K562 (cell line): ENCODE results near the gene FUT6. TPM values are rescaled to one million over a fixed set of nuclear protein-coding genes. Genes with fewer than 3 reads are reported as not detected.

ENCODE experiments used
- ATAC-seq: fragments of 200-7000 bp; cut with Tn5 transposase; 3 replicates; pipeline ENCODE4 v1.9.1; 2020; ENCODE audit warnings: moderate library complexity
- BruUV-seq: library from RNA; stranded (reverse); fragments of 400-500 nt; replicated peaks from 2 replicates; lab custom pipeline; 2021; lab: Mats Ljungman, UMichigan
- CTCF ChIA-PET: fragments of 300-600 bp; formaldehyde crosslinking; extraction: SDS; loops from one replicate; lab custom pipeline; 2021; ENCODE audit warnings: low intra/inter-chr PET ratio; lab: Yijun Ruan, JAX
- POLR2A ChIA-PET: fragments of 300-600, 350-650 bp; sonication (Branson Sonifier 250); formaldehyde crosslinking; extraction: SDS; loops from one replicate; lab custom pipeline; 2021; ENCODE audit warnings: antibody characterized with exemption, inconsistent platforms; lab: Yijun Ruan, JAX
- DNase-seq, 4 experiments: peaks; one replicate each; pipeline versions ENCODE4 v3.0.0 to v3.0.0-alpha.2; 2011 to 2018; ENCODE audit warnings: low spot score in 3 of 4, mixed read lengths in 3 of 4; ENCODE audit errors: extremely low read depth in 1 of 4
- FAIRE-seq: peaks from 2 replicates; lab custom pipeline; 2011; peaks lifted over from hg19 to GRCh38; lab: Jason Lieb, UNC
- H2AFZ ChIP-seq: 2 replicates; pipeline ENCODE4 v1.6.0; 2011; ENCODE audit warnings: low read depth, low read length, control low read depth, inconsistent platforms
- H3K27ac ChIP-seq: fragments of 200-600 bp; 3 replicates; pipeline ENCODE4 v1.8.0; 2011; ENCODE audit warnings: low read depth, mild to moderate bottlenecking, control low read depth, inconsistent platforms, low read length, moderate library complexity, mixed read lengths; ENCODE audit errors: extremely low read depth
- H3K27me3 ChIP-seq, 2 experiments: fragments of 300-600 bp in 1 of 2; 2 replicates in 1 of 2; 3 replicates in 1 of 2; pipeline versions ENCODE4 v1.6.0 to v1.8.0; 2011; ENCODE audit warnings: inconsistent platforms in 2 of 2, low read length in 2 of 2, mild to moderate bottlenecking in 1 of 2, mixed read lengths in 1 of 2, moderate library complexity in 1 of 2; ENCODE audit not compliant: control insufficient read depth in 2 of 2, insufficient read depth in 2 of 2
- H3K36me3 ChIP-seq: fragments of 300-600 bp; 3 replicates; pipeline ENCODE4 v1.8.0; 2011; ENCODE audit warnings: mild to moderate bottlenecking, low read length, inconsistent platforms; ENCODE audit not compliant: control insufficient read depth, insufficient read depth
- H3K4me1 ChIP-seq, 2 experiments: fragments of 200-600 bp in 1 of 2; replicated peaks in 1 of 2; 2 replicates in 1 of 2; 3 replicates in 1 of 2; pipeline versions ENCODE4 v1.5.1 to v1.8.0; 2011; ENCODE audit warnings: inconsistent platforms in 2 of 2, low read length in 2 of 2, mild to moderate bottlenecking in 1 of 2, mixed read lengths in 1 of 2, moderate library complexity in 1 of 2; ENCODE audit not compliant: control insufficient read depth in 2 of 2, insufficient read depth in 2 of 2
- H3K4me2 ChIP-seq: 2 replicates; pipeline ENCODE4 v1.6.1; 2011; ENCODE audit warnings: low read length, control low read depth, inconsistent platforms, mixed read lengths; ENCODE audit not compliant: insufficient read depth
- H3K4me3 ChIP-seq: fragments of 200-600 bp; sonication (generic), shearing (Covaris generic); 2 replicates; pipeline ENCODE4 v1.5.1; 2016; ENCODE audit warnings: control low read depth, inconsistent platforms
- H3K79me2 ChIP-seq: fragments of 200-600 bp; 3 replicates; pipeline ENCODE4 v1.8.0; 2011; ENCODE audit warnings: low read length, inconsistent platforms; ENCODE audit not compliant: control insufficient read depth, insufficient read depth
- H3K9ac ChIP-seq, 2 experiments: 2 replicates each; pipeline versions ENCODE4 v1.6.0 to v1.6.1; 2011; ENCODE audit warnings: low read depth in 2 of 2, low read length in 2 of 2, control low read depth in 1 of 2, inconsistent platforms in 1 of 2, mild to moderate bottlenecking in 1 of 2, mixed read lengths in 1 of 2; ENCODE audit not compliant: insufficient read depth in 1 of 2
- H3K9me1 ChIP-seq: one replicate; pipeline ENCODE4 v1.6.0; 2011; ENCODE audit warnings: inconsistent platforms, mild to moderate bottlenecking, low read length, moderate library complexity; ENCODE audit not compliant: control insufficient read depth, insufficient read depth
- H3K9me3 ChIP-seq: replicated peaks from 2 replicates; pipeline ENCODE4 v1.5.1; 2011; ENCODE audit warnings: low read depth, low read length, inconsistent platforms; ENCODE audit not compliant: control insufficient read depth, insufficient read depth
- H4K20me1 ChIP-seq: replicated peaks from 2 replicates; pipeline ENCODE4 v1.6.1; 2011; ENCODE audit warnings: low read length, inconsistent platforms, mixed read lengths; ENCODE audit not compliant: control insufficient read depth, insufficient read depth
- ATF4 ChIP-seq: fragments of 450-650 bp; formaldehyde crosslinking; IDR thresholded peaks from 2 replicates; pipeline ENCODE4 v1.4.0; 2022; ENCODE audit warnings: mild to moderate bottlenecking, moderate library complexity
- BCOR ChIP-seq: fragments of 450-650 bp; IDR thresholded peaks from 2 replicates; pipeline ENCODE4 v1.6.1; 2016
- CBFA2T2 ChIP-seq: fragments of 450-650 bp; conservative IDR thresholded peaks from 2 replicates; pipeline ENCODE4 v1.6.1; 2017; ENCODE audit warnings: mild to moderate bottlenecking
- CBFA2T3 ChIP-seq: fragments of 450-650 bp; IDR thresholded peaks from 2 replicates; pipeline ENCODE4 v1.6.1; 2017
- CBX5 ChIP-seq: IDR thresholded peaks from 2 replicates; pipeline ENCODE4 v1.6.1; 2014; ENCODE audit warnings: low read depth, borderline replicate concordance
- EP400 ChIP-seq: fragments of 450-650 bp; IDR thresholded peaks from 2 replicates; pipeline ENCODE4 v1.6.1; 2017; ENCODE audit warnings: antibody characterized with exemption, mild to moderate bottlenecking, moderate library complexity
- HDAC8 ChIP-seq: fragments of 450-650 bp; IDR thresholded peaks from 2 replicates; pipeline ENCODE4 v1.6.1; 2016; ENCODE audit warnings: mild to moderate bottlenecking, missing genetic modification characterization, moderate library complexity, missing compliant biosample characterization
- HIVEP1 ChIP-seq: fragments of 250-450 bp; sonication (Bioruptor Pico); IDR thresholded peaks from 2 replicates; pipeline ENCODE4 v1.4.0; 2020; ENCODE audit warnings: mild to moderate bottlenecking
- MCM7 ChIP-seq, 2 experiments: fragments of 450-650 bp; IDR thresholded peaks; 2 replicates each; pipeline ENCODE4 v1.6.1; 2016 to 2018
- NBN ChIP-seq: fragments of 450-650 bp; IDR thresholded peaks from 2 replicates; pipeline ENCODE4 v1.6.1; 2016; ENCODE audit warnings: low read depth, mild to moderate bottlenecking
- NFXL1 ChIP-seq: fragments of 450-650 bp; formaldehyde crosslinking; IDR thresholded peaks from 2 replicates; pipeline ENCODE4 v1.4.0; 2021; ENCODE audit warnings: mild to moderate bottlenecking
- RFX1 ChIP-seq: fragments of 450-650 bp; IDR thresholded peaks from 2 replicates; pipeline ENCODE4 v1.6.1; 2016; ENCODE audit warnings: mild to moderate bottlenecking, moderate library complexity
- TAF1 ChIP-seq: IDR thresholded peaks from 2 replicates; pipeline ENCODE4 v1.6.1; 2011; ENCODE audit warnings: mild to moderate bottlenecking, low read length, moderate library complexity; ENCODE audit not compliant: insufficient read depth, control insufficient read depth, severe bottlenecking; ENCODE audit errors: extremely low read depth
- ZNF23 ChIP-seq: fragments of 250-450 bp; sonication (Bioruptor Pico); IDR thresholded peaks from 2 replicates; pipeline ENCODE4 v1.4.0; 2020; ENCODE audit warnings: mild to moderate bottlenecking
- ZNF507 ChIP-seq: conservative IDR thresholded peaks from 2 replicates; pipeline ENCODE4 v1.6.1; 2017; ENCODE audit warnings: missing genetic modification characterization, missing compliant biosample characterization
- ZNF57 ChIP-seq: fragments of 450-650 bp; formaldehyde crosslinking; IDR thresholded peaks from 2 replicates; pipeline ENCODE4 v1.4.0; 2020; ENCODE audit warnings: mild to moderate bottlenecking, moderate library complexity
- WGBS: fragments of 100-300 bp; shearing (Covaris generic); methylation state at CpG from one replicate; pipeline ENCODE4 v1.1.6; 2016; ENCODE audit warnings: low coverage, mixed read lengths; ENCODE audit not compliant: insufficient coverage; ENCODE audit errors: missing lambda C conversion rate; 5-methylcytosine and 5-hydroxymethylcytosine counted together
- in situ Hi-C: fragments of 300-500 bp; cut with MboI; formaldehyde crosslinking; loops from 4 replicates; pipeline ENCODE4 v1.15.0; 2018; ENCODE audit warnings: inconsistent platforms, mixed read lengths
- intact Hi-C: fragments of 100-400 bp; cut with micrococcal nuclease; formaldehyde crosslinking; loops from 2 replicates; pipeline ENCODE4 v1.14.2; 2022
- polyA plus RNA-seq, 8 experiments: library from polyadenylated mRNA; depleted of rRNA in 4 of 8; stranded (reverse) in 5 of 8; unstranded in 3 of 8; fragments of >200 nt; fragmentation: Nextera tagmentation in 2 of 8; fragmentation: Illumina TruSeq in 1 of 8; extraction: Ambion mirVana in 2 of 8; extraction: Trizol in 1 of 8; gene quantifications; 2 replicates each; pipeline versions ENCODE4 v1.2.1 to v1.2.3, GENCODE V29; 2011 to 2014; ENCODE audit warnings: inconsistent platforms in 1 of 8, missing spikeins in 1 of 8
- total RNA-seq, 7 experiments: library from RNA; depleted of rRNA in 6 of 7; stranded (reverse); fragments of >200 nt in 6 of 7; fragmentation: Illumina TruSeq in 2 of 7; extraction: Trizol in 2 of 7; gene quantifications; 2 replicates each; pipeline versions ENCODE4 v1.2.1 to v1.2.3, GENCODE V29; 2011 to 2021; ENCODE audit warnings: low replicate concordance in 1 of 7
- TF ChIP-seq, protein P1 (sequence below): fragments of 450-650 bp; IDR thresholded peaks from 2 replicates; pipeline ENCODE4 v1.7.0; 2016; ENCODE audit warnings: borderline replicate concordance

The FUT6 gene
- total and polyA plus RNA-seq, 9 of the 15 experiments (the other 6 are each of a cell fraction or from before 2014, with no cell fraction given) = 0.04 TPM; not detected in 8

GRCh38 chr19:5857203-5858081 lies 17.9 kb upstream of the FUT6 start:
- no peaks in the 10 kb centered on the region for H3K79me2 ChIP-seq
- no peak overlapping the region for H2AFZ ChIP-seq
- CTCF ChIA-PET = interaction anchor here (0.6 kb wide), 1 partner anchor 98 kb away, joined by 4 read pairs; no protein-coding TSS in a partner anchor
- H3K4me2 ChIP-seq = no peak overlapping the region
- H3K27me3 ChIP-seq = peaks cover 28 to 62% of the 10 kb centered on the region in 2 experiments
- no peaks in the 10 kb centered on the region; the same call in 1 of the 2 replicates for H4K20me1 ChIP-seq
- no TSS peak for BruUV-seq
- in situ Hi-C loops = no loop called here
- H3K4me1 ChIP-seq = no peaks in the 10 kb centered on the region; a peak in 1 of 5 replicates
- H3K27ac ChIP-seq = no peak overlapping the region
- intact Hi-C loops = no loop called here
- H3K9ac ChIP-seq = no peak overlapping the region
- H3K4me3 ChIP-seq = no peak overlapping the region
- no peak for DNase-seq
- no peak for ATAC-seq
- no peaks in the 10 kb centered on the region for H3K9me1 ChIP-seq
- no peaks in the 10 kb centered on the region for H3K9me3 ChIP-seq
- POLR2A ChIA-PET = interaction anchor here (0.7 kb wide), 1 partner anchor 17 kb away, joined by 3 read pairs; no protein-coding TSS in a partner anchor
- FAIRE-seq = no peak
- no peaks in the 10 kb centered on the region for H3K36me3 ChIP-seq
- WGBS = 20% methylated on average over 18 of the region's 18 CpGs
- TF ChIP-seq ZNF57 = peak; percentile 98
- no peak for TF ChIP-seq TAF1
- peak; percentile 66; the same call in 1 of the 2 replicates for TF ChIP-seq CBX5
- no peak for TF ChIP-seq HIVEP1
- no peak for TF ChIP-seq HDAC8 (tag)
- TF ChIP-seq ATF4 (CRISPR knock-in tag) = no peak
- no peak for TF ChIP-seq RFX1
- no peak for TF ChIP-seq CBFA2T3
- no peak for TF ChIP-seq EP400
- no peak for TF ChIP-seq ZNF23 (CRISPR knock-in tag)
- no peak for TF ChIP-seq NBN
- no peak for TF ChIP-seq MCM7 (IDR thresholded peaks at IDR 0.05)
- no peak for TF ChIP-seq NFXL1
- TF ChIP-seq BCOR = no peak
- TF ChIP-seq CBFA2T2 = no peak
- TF ChIP-seq ZNF507 = no peak
- TF ChIP-seq, protein P1, sequence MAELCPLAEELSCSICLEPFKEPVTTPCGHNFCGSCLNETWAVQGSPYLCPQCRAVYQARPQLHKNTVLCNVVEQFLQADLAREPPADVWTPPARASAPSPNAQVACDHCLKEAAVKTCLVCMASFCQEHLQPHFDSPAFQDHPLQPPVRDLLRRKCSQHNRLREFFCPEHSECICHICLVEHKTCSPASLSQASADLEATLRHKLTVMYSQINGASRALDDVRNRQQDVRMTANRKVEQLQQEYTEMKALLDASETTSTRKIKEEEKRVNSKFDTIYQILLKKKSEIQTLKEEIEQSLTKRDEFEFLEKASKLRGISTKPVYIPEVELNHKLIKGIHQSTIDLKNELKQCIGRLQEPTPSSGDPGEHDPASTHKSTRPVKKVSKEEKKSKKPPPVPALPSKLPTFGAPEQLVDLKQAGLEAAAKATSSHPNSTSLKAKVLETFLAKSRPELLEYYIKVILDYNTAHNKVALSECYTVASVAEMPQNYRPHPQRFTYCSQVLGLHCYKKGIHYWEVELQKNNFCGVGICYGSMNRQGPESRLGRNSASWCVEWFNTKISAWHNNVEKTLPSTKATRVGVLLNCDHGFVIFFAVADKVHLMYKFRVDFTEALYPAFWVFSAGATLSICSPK = no peak
